GM23338 (cell line): ENCODE data around the gene ART1. TPM values are rescaled to one million over a fixed set of nuclear protein-coding genes. Genes with fewer than 3 reads are reported as not detected.

Experiments
- NANOG ChIP-seq: IDR thresholded peaks from 2 replicates; pipeline ENCODE4 v1.6.1; 2016; ENCODE audit warnings: antibody characterized with exemption, borderline replicate concordance
- REST ChIP-seq: IDR thresholded peaks from one replicate; pipeline ENCODE4 v1.6.1; 2018; ENCODE audit warnings: antibody characterized with exemption; ENCODE audit not compliant: unreplicated experiment
- ZNF114 ChIP-seq: fragments of 250-450 bp; sonication (Bioruptor Pico); IDR thresholded peaks from 2 replicates; pipeline ENCODE4 v1.5.0; 2020; ENCODE audit warnings: mild to moderate bottlenecking, moderate library complexity
- ZNF462 ChIP-seq: fragments of 250-450 bp; sonication (Bioruptor Pico); IDR thresholded peaks from 2 replicates; pipeline ENCODE4 v1.5.0; 2020; ENCODE audit warnings: mild to moderate bottlenecking, moderate library complexity
- polyA plus RNA-seq: library from polyadenylated mRNA; unstranded; fragments of >200 nt; fragmentation: Nextera tagmentation; extraction: Ambion mirVana; gene quantifications from 2 replicates; pipeline ENCODE4 v1.2.1, GENCODE V29; 2016
- total RNA-seq: library from RNA; depleted of rRNA; stranded (reverse); fragments of >200 nt; shearing (Covaris generic); gene quantifications from 2 replicates; pipeline ENCODE4 v1.2.3, GENCODE V29; 2014

Gene ART1
- total and polyA plus RNA-seq, 2 experiments from 2014 or later = not detected

GRCh38 chr11:3666023-3666530, 21.1 kb downstream of the ART1 start (continued):
- no peak for TF ChIP-seq ZNF462 (CRISPR knock-in tag)
- no peak for TF ChIP-seq REST
- TF ChIP-seq ZNF114 (CRISPR knock-in tag) = no peak
- TF ChIP-seq NANOG = no peak
